ENCODE measurements around the gene FLNB.

The FLNB gene

DNA sequence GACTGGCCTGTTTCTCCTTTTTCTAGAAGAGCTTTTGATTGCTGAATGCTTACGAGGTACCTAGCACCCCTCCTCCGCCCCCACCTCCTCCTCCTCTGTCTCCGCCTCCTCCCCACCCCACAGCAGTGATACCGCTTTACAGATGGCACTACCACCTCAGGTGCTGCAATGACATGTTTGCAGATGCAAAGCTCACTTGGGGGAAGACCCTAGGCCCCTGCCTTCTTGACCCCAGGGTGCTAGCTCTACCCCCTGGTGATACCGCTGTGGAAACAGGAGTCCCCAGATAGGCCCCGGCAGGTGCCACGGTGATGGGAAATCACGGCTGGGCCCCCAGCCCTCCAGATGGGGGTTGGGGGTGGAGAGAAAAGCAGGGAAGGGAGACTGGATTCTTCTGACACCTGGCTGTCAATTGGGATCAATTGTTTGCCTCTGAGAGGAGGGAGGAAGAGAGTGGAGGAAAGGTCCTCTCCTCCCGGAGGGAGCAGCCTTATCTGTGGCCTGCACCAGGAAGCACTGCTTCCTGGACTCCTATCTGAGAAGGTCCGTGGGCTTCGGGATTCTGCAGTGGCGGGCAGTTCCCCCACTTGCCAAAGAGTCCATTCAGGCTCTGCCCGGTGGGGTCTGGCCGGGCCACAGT, 164.9 kb downstream of the FLNB start:
- DNase-seq: no peak

DNA sequence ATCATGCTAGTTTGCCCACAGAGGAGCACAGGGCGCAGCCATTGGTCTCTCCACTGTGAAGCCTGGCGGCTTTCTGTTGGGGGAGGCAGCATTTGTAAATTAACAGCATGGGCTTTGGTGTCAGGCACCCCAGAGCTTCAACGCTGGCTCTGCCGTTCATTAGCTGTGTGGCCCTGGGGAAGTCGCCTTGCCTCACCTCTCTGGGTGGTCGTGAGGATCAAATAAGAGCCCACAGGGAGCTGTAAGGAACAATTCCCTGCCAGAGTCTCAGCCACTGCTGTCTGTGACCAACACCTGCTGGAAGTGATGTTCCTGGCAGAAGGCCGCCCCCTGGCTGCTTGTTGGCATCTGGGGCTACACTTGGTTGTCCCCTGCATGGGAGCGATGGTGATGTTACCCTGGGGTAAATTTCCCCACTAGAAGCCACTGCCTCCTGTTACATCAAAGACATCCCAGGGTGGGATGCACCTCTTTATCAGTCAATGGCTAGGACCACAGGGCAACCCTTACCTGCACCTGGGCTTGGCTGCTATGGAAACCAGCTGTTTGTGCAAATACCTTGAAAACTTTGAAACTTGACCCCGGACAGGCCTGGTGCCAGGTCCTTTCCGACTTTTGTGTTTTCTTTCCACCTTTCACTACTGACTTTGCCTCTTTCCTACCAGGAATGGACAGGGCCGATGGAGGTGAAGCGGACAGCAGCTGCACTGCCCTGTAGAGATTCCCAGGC, 165.6 kb downstream of the FLNB start:
- peak; percentile 67 for DNase-seq

- no peak for DNase-seq
Measured at GRCh38 chr3:58175187-58175436, 166.9 kb downstream of the FLNB start.

- no peak for DNase-seq
Measured at GRCh38 chr3:58175437-58176184, 167.4 kb downstream of the FLNB start.

DNA sequence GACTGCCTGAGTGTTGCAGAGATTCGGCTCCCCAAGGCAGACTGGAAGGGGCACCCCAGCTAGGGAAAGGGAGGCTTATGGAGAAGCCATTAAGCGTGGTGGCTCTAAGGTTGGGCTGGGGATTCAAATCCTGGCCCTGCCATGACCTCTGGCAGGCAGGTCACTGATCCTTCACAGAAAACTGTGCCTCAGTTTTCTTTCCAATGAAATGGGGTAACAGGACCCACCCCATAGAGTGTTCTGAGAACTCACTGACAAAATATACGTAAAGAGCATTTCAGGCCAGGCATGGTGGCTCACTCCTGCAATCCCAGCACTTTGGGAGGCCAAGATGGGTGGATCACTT, 167.9 kb downstream of the FLNB start:
- no peak for DNase-seq

GRCh38 chr3:58176827-58177489, 168.7 kb downstream of the FLNB start:
- DNase-seq: no peak

- DNase-seq: peak; percentile 99
Measured at GRCh38 chr3:58177747-58178527, 169.7 kb downstream of the FLNB start.

GRCh38 chr3:58178528-58179234, 170.5 kb downstream of the FLNB start:
- no peak for DNase-seq

- no peak for DNase-seq
Measured at GRCh38 chr3:58179235-58180098, 171.2 kb downstream of the FLNB start.

DNA sequence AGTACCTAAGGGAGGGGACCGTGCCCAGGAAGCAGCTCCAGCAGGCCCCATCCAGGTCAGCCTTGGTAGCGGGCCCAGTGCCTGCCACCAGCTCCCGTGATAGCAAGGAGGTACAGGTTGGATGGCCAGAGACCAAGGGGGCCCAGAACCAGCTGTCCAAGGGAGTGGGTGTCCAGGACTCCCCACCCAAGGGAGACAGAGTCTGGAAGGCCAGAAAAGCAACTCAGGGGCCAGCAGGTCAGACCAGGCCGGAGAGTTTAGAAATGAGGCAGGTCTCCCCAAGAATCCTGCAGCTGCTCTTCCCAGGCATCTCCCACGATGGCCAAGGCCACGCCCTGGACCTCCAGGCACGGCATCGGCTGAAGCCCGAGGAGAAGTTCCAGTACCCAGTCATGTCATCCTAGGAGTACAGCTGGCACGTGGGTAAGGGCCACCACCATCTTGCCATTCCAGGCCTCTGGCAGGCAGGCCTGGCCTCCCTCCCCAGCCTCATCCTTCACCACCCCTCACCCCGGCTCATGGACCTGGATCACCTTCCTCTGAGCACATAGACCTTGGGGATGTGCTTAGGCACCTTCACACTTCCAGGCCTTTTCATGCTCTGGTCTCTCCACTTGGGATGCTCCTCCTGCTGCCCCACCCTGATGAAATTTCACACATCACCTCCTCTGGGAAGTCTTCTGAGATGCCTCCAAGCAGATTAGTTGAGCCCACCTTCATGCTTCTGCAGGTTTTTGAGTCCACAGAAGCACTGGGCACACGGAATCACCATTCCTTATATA, 172.1 kb downstream of the FLNB start:
- DNase-seq: no peak

GRCh38 chr3:58180940-58181587, 172.8 kb downstream of the FLNB start:
- DNase-seq: no peak

DNA sequence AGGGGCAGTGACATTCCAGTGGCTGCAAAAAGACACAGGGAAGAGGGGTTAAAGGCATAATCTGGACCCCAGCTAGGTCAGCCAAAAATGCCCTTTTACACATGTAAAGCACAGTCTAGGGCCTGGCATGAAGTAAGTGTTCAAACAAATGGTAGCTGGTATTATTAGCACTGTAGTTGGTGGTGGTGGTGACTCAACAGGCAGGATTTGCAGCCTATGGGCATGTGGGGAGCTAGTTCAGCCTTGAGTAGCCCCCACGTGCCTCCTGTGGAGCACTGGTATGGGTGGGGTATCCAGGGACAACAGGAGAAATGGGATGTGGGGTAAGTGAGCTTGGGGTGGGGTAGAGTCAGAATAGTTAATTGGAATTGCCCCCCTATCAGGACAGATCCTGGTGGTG, 175.0 kb downstream of the FLNB start:
- DNase-seq: no peak

GRCh38 chr3:58183891-58184290, 175.7 kb downstream of the FLNB start:
- no peak for DNase-seq

GRCh38 chr3:58184309-58184981, 176.2 kb downstream of the FLNB start:
- no peak for DNase-seq

GRCh38 chr3:58184982-58185360, 176.7 kb downstream of the FLNB start:
- DNase-seq: no peak

GRCh38 chr3:58188173-58188564, 179.9 kb downstream of the FLNB start:
- no peak for DNase-seq

- no peak for DNase-seq
Measured at GRCh38 chr3:58188921-58189451, 180.8 kb downstream of the FLNB start.

- DNase-seq: no peak
Measured at GRCh38 chr3:58189691-58190090, 181.5 kb downstream of the FLNB start.

GRCh38 chr3:58190291-58190690, 182.1 kb downstream of the FLNB start:
- DNase-seq: no peak
